Caco-2 (cell line): ENCODE data around the gene PHPT1. TPM values are rescaled to one million over a fixed set of nuclear protein-coding genes. Genes with fewer than 3 reads are reported as not detected.

Source experiments
- BruUV-seq: library from RNA; stranded (reverse); fragments of 400-500 nt; replicated peaks from 2 replicates; lab custom pipeline; 2021; lab: Mats Ljungman, UMichigan
- CTCF ChIA-PET: fragments of 300-600 bp; sonication (Branson Sonifier 250); formaldehyde crosslinking; loops from one replicate; lab custom pipeline; 2022; ENCODE audit warnings: antibody characterized with exemption; lab: Charles Lee
- POLR2A ChIA-PET: fragments of 300-600 bp; sonication (Branson Sonifier 250); formaldehyde crosslinking; loops from one replicate; lab custom pipeline; 2022; ENCODE audit warnings: antibody characterized with exemption; lab: Charles Lee
- DNase-seq, 2 experiments: peaks; one replicate each; pipeline versions ENCODE4 v3.0.0 to v3.0.0-alpha.2; 2020 to 2022
- H3K27me3 ChIP-seq: replicated peaks from 2 replicates; pipeline ENCODE4 v1.6.0; 2011; ENCODE audit warnings: low read length; ENCODE audit not compliant: control insufficient read depth, insufficient read depth
- H3K36me3 ChIP-seq: 2 replicates; pipeline ENCODE4 v1.5.1; 2011; ENCODE audit warnings: low read length; ENCODE audit not compliant: control insufficient read depth, insufficient read depth
- H3K4me1 ChIP-seq: fragments of 250-450 bp; sonication (Bioruptor Pico); 2 replicates; pipeline ENCODE4 v1.5.1; 2020; ENCODE audit warnings: mild to moderate bottlenecking
- H3K4me3 ChIP-seq: 2 replicates; pipeline ENCODE4 v1.5.1; 2011; ENCODE audit warnings: low read depth, mild to moderate bottlenecking, control low read depth, low read length
- H3K9me3 ChIP-seq: fragments of 250-450 bp; sonication (Bioruptor Pico); 2 replicates; pipeline ENCODE4 v1.5.1; 2020; ENCODE audit warnings: mild to moderate bottlenecking, moderate library complexity
- H3K27ac Mint-ChIP-seq: one replicate; pipeline ENCODE4 v1.8.0; 2022; ENCODE audit warnings: mixed read lengths; ENCODE audit not compliant: unreplicated experiment
- H3K27me3 Mint-ChIP-seq: one replicate; pipeline ENCODE4 v1.8.0; 2022; ENCODE audit warnings: mixed read lengths; ENCODE audit not compliant: insufficient read depth, unreplicated experiment
- H3K36me3 Mint-ChIP-seq: one replicate; pipeline ENCODE4 v1.8.0; 2022; ENCODE audit warnings: mild to moderate bottlenecking, mixed read lengths; ENCODE audit not compliant: insufficient read depth, unreplicated experiment
- H3K4me1 Mint-ChIP-seq: one replicate; pipeline ENCODE4 v1.8.0; 2022; ENCODE audit warnings: low read depth, mixed read lengths; ENCODE audit not compliant: unreplicated experiment
- H3K4me3 Mint-ChIP-seq: one replicate; pipeline ENCODE4 v1.8.0; 2022; ENCODE audit warnings: mild to moderate bottlenecking, moderate library complexity, mixed read lengths; ENCODE audit not compliant: unreplicated experiment
- H3K9me3 Mint-ChIP-seq: one replicate; pipeline ENCODE4 v1.8.0; 2022; ENCODE audit warnings: mixed read lengths; ENCODE audit not compliant: unreplicated experiment
- intact Hi-C: fragments of 100-400 bp; cut with micrococcal nuclease; formaldehyde crosslinking; loops from one replicate; pipeline ENCODE4 v1.10.0; 2022; ENCODE audit not compliant: unreplicated experiment
- microRNA-seq: library from miRNA; unstranded; fragments of <30 nt; microRNA quantifications from one replicate; pipeline ENCODE4 v1.2.0, GENCODE V29; 2022
- total RNA-seq: library from RNA; stranded (reverse); gene quantifications from 2 replicates; pipeline ENCODE4 v1.2.3, GENCODE V29; 2022
- TF ChIP-seq, protein P1 (sequence below), 2 experiments: fragments of 200-600 bp in 1 of 2; IDR thresholded peaks; 1 replicate in 1 of 2; 2 replicates in 1 of 2; pipeline versions ENCODE4 v1.5.1 to v1.8.0; 2011 to 2022; ENCODE audit warnings: antibody characterized with exemption in 1 of 2, control low read depth in 1 of 2, inconsistent platforms in 1 of 2, low read depth in 1 of 2, low read length in 1 of 2, mild to moderate bottlenecking in 1 of 2, moderate library complexity in 1 of 2; ENCODE audit not compliant: insufficient read depth in 1 of 2, severe bottlenecking in 1 of 2, unreplicated experiment in 1 of 2

Gene PHPT1
- total RNA-seq, 1 experiment from 2014 or later: 105 TPM

DNA sequence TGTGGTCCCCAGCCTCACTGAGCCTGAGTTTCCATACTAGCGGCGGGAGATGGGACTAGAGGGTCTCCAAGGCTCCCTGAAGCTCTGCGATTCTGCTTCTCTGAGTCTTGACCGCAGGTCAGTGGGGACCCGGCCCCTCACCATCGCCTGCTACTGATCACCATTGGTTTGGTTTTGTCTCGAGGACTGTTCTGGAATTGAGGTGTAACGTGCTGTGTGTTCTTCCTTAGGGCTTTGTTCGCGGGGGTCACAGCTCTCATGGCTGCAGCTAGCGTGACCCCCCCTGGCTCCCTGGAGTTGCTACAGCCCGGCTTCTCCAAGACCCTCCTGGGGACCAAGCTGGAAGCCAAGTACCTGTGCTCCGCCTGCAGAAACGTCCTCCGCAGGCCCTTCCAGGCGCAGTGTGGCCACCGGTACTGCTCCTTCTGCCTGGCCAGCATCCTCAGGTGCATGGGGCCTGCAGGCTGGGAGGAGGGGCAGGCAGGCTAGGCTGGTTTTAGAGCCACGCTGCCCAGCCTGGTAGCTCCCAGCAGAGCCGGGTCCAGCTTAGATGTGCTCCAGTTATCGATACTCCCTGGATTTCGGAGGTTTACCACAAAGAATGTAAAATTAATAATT lies 49.4 kb downstream of the PHPT1 start:
- H3K4me1 ChIP-seq: peaks cover 19% of the 10 kb centered on the region
- H3K27ac Mint-ChIP-seq: no peak overlapping the region

GRCh38 chr9:136899196-136899595 lies 50.0 kb downstream of the PHPT1 start:
- no TSS peak for BruUV-seq
- no peak for DNase-seq
- TF ChIP-seq, protein P1, sequence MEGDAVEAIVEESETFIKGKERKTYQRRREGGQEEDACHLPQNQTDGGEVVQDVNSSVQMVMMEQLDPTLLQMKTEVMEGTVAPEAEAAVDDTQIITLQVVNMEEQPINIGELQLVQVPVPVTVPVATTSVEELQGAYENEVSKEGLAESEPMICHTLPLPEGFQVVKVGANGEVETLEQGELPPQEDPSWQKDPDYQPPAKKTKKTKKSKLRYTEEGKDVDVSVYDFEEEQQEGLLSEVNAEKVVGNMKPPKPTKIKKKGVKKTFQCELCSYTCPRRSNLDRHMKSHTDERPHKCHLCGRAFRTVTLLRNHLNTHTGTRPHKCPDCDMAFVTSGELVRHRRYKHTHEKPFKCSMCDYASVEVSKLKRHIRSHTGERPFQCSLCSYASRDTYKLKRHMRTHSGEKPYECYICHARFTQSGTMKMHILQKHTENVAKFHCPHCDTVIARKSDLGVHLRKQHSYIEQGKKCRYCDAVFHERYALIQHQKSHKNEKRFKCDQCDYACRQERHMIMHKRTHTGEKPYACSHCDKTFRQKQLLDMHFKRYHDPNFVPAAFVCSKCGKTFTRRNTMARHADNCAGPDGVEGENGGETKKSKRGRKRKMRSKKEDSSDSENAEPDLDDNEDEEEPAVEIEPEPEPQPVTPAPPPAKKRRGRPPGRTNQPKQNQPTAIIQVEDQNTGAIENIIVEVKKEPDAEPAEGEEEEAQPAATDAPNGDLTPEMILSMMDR (IDR thresholded peaks at IDR 0.05; ENCODE audit: insufficient read depth in 1 of 2, low read depth in 1 of 2, low read length in 1 of 2, severe bottlenecking in 1 of 2, unreplicated experiment in 1 of 2): no peak
- H3K27ac Mint-ChIP-seq: no peak overlapping the region
- POLR2A ChIA-PET: no interaction called here
- H3K36me3 Mint-ChIP-seq: peaks cover 61% of the 10 kb centered on the region
- no peaks in the 10 kb centered on the region for H3K9me3 Mint-ChIP-seq
- CTCF ChIA-PET: no interaction called here
- no peaks in the 10 kb centered on the region for H3K27me3 Mint-ChIP-seq
- peaks cover 18% of the 10 kb centered on the region for H3K4me1 Mint-ChIP-seq
- Histone ChIP-seq H3K9me3 (no peaks in the 10 kb centered on the region), H3K36me3 (no peaks in the 10 kb centered on the region; the same call in 1 of the 2 replicates), H3K4me1 (peaks cover 19% of the 10 kb centered on the region), H3K27me3 (no peaks in the 10 kb centered on the region), H3K4me3 (no peak overlapping the region)
- H3K4me3 Mint-ChIP-seq: no peak overlapping the region
- intact Hi-C loops: no loop called here

More for the DNA sequence above, 49.4 kb downstream of the PHPT1 start:
- Mint-ChIP-seq H3K36me3 (peaks cover 62% of the 10 kb centered on the region), H3K27me3 (no peaks in the 10 kb centered on the region), H3K4me3 (no peak overlapping the region), H3K4me1 (peaks cover 18% of the 10 kb centered on the region), H3K9me3 (no peaks in the 10 kb centered on the region)
- no peaks in the 10 kb centered on the region for H3K9me3 ChIP-seq
- CTCF ChIA-PET: no interaction called here
- TF ChIP-seq, protein P1 (IDR thresholded peaks at IDR 0.05; ENCODE audit: insufficient read depth in 1 of 2, low read depth in 1 of 2, low read length in 1 of 2, severe bottlenecking in 1 of 2, unreplicated experiment in 1 of 2): no peak
- no peak overlapping the region for H3K4me3 ChIP-seq
- intact Hi-C loops: no loop called here
- no peak for DNase-seq
- H3K36me3 ChIP-seq: no peaks in the 10 kb centered on the region; the same call in 1 of the 2 replicates
- no TSS peak for BruUV-seq
- no peaks in the 10 kb centered on the region for H3K27me3 ChIP-seq
- POLR2A ChIA-PET: no interaction called here

GRCh38 chr9:136900556-136900955 lies 51.3 kb downstream of the PHPT1 start:
- no peaks in the 10 kb centered on the region for H3K9me3 Mint-ChIP-seq
- H3K4me1 ChIP-seq: peaks cover 19% of the 10 kb centered on the region
- no peak overlapping the region for H3K27ac Mint-ChIP-seq
- no peaks in the 10 kb centered on the region for H3K27me3 Mint-ChIP-seq
- DNase-seq: no peak
- ChIA-PET POLR2A (interaction anchor here (0.5 kb wide), 1 partner anchor 186 kb away, joined by 3 read pairs; the partner anchor contains the start of gene MAN1B1), CTCF (no interaction called here)
- H3K27me3 ChIP-seq: no peaks in the 10 kb centered on the region
- H3K36me3 ChIP-seq: no peaks in the 10 kb centered on the region
- no TSS peak for BruUV-seq
- H3K36me3 Mint-ChIP-seq: peaks cover 59% of the 10 kb centered on the region
- TF ChIP-seq, protein P1 (IDR thresholded peaks at IDR 0.05; ENCODE audit: insufficient read depth in 1 of 2, low read depth in 1 of 2, low read length in 1 of 2, severe bottlenecking in 1 of 2, unreplicated experiment in 1 of 2): no peak
- no peaks in the 10 kb centered on the region for H3K9me3 ChIP-seq
- intact Hi-C loops: no loop called here
- no peak overlapping the region for H3K4me3 Mint-ChIP-seq
- peaks cover 18% of the 10 kb centered on the region for H3K4me1 Mint-ChIP-seq
- no peak overlapping the region for H3K4me3 ChIP-seq

Small RNAs within 50 kb of the gene (microRNA-seq; reads per million reads assigned to microRNA genes)
- gene MIR4292: not detected
- gene MIR4479: 0.93 reads per million

Other genes with a start within 250 kb of the PHPT1 start
- gene EGFL7, start 186.5 kb upstream of the PHPT1 start, total RNA-seq: 30.2 and 30.4 TPM in 2 replicates
- gene AGPAT2, start 162.0 kb upstream of the PHPT1 start, total RNA-seq: 68.7 and 77.1 TPM in 2 replicates
- gene DIPK1B, start 136.8 kb upstream of the PHPT1 start, total RNA-seq: 40.4 and 40.6 TPM in 2 replicates
- not detected in 2 replicates for gene LCN10, start 106.5 kb upstream of the PHPT1 start, total RNA-seq
- gene LCN6, start 100.9 kb upstream of the PHPT1 start, total RNA-seq: not detected in 2 replicates
- not detected in 2 replicates for gene LCN8, start 91.2 kb upstream of the PHPT1 start, total RNA-seq
- not detected in 2 replicates for gene LCN15, start 84.9 kb upstream of the PHPT1 start, total RNA-seq
- 107 and 122 TPM in 2 replicates for gene TMEM141, start 58.1 kb upstream of the PHPT1 start, total RNA-seq
- 4.2 and 5.8 TPM in 2 replicates for gene CCDC183, start 53.1 kb upstream of the PHPT1 start, total RNA-seq
- 134 and 138 TPM in 2 replicates for gene RABL6, start 41.5 kb upstream of the PHPT1 start, total RNA-seq
- 3.6 and 4.2 TPM in 2 replicates for gene AJM1, start 6.9 kb upstream of the PHPT1 start, total RNA-seq
- gene MAMDC4, start 2.9 kb downstream of the PHPT1 start, total RNA-seq: 8.8 and 10.8 TPM in 2 replicates
- gene EDF1, start 16.9 kb downstream of the PHPT1 start, total RNA-seq: 429 and 476 TPM in 2 replicates
- gene TRAF2, start 37.1 kb downstream of the PHPT1 start, total RNA-seq: 41.7 and 50.0 TPM in 2 replicates
- gene FBXW5, start 95.3 kb downstream of the PHPT1 start, total RNA-seq: 66.8 and 76.1 TPM in 2 replicates
- gene C8G, start 95.8 kb downstream of the PHPT1 start, total RNA-seq: 0.77 and 1.3 TPM in 2 replicates
- gene LCN12, start 102.9 kb downstream of the PHPT1 start, total RNA-seq: 20.0 and 23.2 TPM in 2 replicates
- gene PTGDS, start 128.1 kb downstream of the PHPT1 start, total RNA-seq: not detected in 2 replicates
- not detected in 2 replicates for gene LCNL1, start 133.6 kb downstream of the PHPT1 start, total RNA-seq
- 66.2 TPM in 2 replicates for gene PAXX, start 143.0 kb downstream of the PHPT1 start, total RNA-seq
- gene CLIC3, start 147.2 kb downstream of the PHPT1 start, total RNA-seq: 4.5 and 4.7 TPM in 2 replicates
- 22.6 and 27.3 TPM in 2 replicates for gene ABCA2, start 178.8 kb downstream of the PHPT1 start, total RNA-seq
- not detected in 2 replicates for gene FUT7, start 182.7 kb downstream of the PHPT1 start, total RNA-seq
- 44.1 and 49.2 TPM in 2 replicates for gene NPDC1, start 196.8 kb downstream of the PHPT1 start, total RNA-seq
- gene ENTPD2, start 204.7 kb downstream of the PHPT1 start, total RNA-seq: 2.9 and 3.4 TPM in 2 replicates
- 53.3 and 57.5 TPM in 2 replicates for gene SAPCD2, start 221.1 kb downstream of the PHPT1 start, total RNA-seq
- 22.7 and 24.6 TPM in 2 replicates for gene UAP1L1, start 228.1 kb downstream of the PHPT1 start, total RNA-seq
- gene MAN1B1, start 237.6 kb downstream of the PHPT1 start, total RNA-seq: 57.7 and 58.0 TPM in 2 replicates